Vagina (tissue), 2 donors: Measurements from ENCODE around the gene HES7.

Experiments used
- POLR2A ChIP-seq, 2 donors: fragments of 450-650 bp; IDR thresholded peaks; one replicate each; pipeline ENCODE4 v1.6.1; 2017; ENCODE audit warnings: antibody characterized with exemption in 2 of 2, mild to moderate bottlenecking in 2 of 2, moderate library complexity in 2 of 2
- TF ChIP-seq, protein P1 (sequence below), 3 experiments: fragments of 450-650 bp in 2 of 3; fragments of 200-600 bp in 1 of 3; sonication (generic) in 1 of 3; IDR thresholded peaks; one replicate each; pipeline ENCODE4 v1.5.1; 2017 to 2019; ENCODE audit warnings: antibody characterized with exemption in 3 of 3, mild to moderate bottlenecking in 2 of 3, moderate library complexity in 2 of 3

DNA sequence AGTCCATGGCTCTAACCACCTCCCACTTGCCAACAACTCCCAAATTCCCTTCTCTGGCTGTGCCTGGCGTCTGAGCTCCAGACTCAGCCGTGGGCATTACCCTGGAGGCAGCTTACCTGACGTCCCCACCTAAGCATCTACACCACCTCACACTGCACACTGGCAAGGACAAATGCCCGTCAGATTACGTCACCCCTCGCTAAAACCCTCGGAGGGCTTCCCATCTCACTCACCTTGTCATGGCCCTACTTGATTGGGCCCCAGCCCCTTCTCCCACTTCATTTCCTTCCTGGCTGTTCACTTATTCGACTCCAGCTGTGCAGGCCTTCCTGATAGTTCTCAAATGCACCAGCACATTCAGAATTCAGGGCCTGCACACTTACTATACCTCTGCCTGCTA, 19.0 kb downstream of the HES7 start:
- TF ChIP-seq, protein P1, sequence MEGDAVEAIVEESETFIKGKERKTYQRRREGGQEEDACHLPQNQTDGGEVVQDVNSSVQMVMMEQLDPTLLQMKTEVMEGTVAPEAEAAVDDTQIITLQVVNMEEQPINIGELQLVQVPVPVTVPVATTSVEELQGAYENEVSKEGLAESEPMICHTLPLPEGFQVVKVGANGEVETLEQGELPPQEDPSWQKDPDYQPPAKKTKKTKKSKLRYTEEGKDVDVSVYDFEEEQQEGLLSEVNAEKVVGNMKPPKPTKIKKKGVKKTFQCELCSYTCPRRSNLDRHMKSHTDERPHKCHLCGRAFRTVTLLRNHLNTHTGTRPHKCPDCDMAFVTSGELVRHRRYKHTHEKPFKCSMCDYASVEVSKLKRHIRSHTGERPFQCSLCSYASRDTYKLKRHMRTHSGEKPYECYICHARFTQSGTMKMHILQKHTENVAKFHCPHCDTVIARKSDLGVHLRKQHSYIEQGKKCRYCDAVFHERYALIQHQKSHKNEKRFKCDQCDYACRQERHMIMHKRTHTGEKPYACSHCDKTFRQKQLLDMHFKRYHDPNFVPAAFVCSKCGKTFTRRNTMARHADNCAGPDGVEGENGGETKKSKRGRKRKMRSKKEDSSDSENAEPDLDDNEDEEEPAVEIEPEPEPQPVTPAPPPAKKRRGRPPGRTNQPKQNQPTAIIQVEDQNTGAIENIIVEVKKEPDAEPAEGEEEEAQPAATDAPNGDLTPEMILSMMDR (IDR thresholded peaks at IDR 0.05): no peak
- TF ChIP-seq POLR2A (IDR thresholded peaks at IDR 0.05): no peak
